GM19468 (cell line): ENCODE results near the gene SCGB1C1.
"Not testable (repeated sequence)": the region's sequence is repeated elsewhere in the genome, so short reads cannot be mapped to it uniquely, and the experiment has no call there.

Experiments used
- ATAC-seq: cut with Tn5 transposase; IDR thresholded peaks from one replicate; pipeline ENCODE4 v1.9.1; 2021; ENCODE audit warnings: mild to moderate bottlenecking, moderate library complexity, moderate number of reproducible peaks; ENCODE audit not compliant: unreplicated experiment; ENCODE audit errors: extremely low read depth

SCGB1C1 gene

DNA sequence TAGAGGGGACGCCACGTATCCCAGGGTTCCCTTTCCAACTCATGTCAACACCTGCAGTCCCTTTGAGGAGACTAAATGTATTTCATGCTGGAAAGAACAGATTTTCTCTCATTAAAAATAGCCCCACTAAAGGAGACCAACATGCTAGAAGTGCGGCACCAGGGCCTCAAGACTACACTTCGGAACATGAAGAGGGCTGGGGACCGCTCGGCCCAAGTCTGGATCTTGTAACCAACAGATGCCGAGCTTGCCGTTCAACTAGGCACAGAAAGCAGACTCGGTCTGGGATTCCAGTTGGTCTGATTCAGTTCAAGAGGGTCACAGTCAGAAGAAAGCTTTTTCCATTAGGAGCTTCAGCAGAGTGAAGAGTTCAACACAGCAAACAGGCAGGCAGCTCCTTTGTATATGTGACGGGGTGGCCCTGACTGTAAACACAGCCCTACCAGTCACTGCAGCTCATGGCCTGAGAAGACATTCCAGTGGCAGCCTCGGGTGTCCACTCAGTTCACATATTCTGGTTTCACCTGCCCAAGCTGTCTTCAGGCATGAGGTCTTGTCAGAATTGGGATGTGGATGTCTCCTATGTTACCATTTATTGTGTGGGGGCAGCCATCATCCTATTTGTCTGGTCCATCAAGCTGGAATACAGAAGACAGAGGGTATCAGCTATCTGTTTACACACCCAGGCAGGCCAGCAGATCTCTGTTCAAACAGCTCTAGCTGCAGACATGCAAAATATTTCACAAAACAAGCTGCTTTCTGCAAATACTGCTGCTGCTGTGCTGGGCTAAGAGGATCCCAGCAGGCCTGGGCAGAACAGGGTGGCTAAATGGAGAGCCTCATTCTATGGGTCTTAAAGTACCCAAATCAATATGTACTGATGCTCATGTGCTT is 23.4 kb downstream of the SCGB1C1 start:
- no peak for ATAC-seq

DNA sequence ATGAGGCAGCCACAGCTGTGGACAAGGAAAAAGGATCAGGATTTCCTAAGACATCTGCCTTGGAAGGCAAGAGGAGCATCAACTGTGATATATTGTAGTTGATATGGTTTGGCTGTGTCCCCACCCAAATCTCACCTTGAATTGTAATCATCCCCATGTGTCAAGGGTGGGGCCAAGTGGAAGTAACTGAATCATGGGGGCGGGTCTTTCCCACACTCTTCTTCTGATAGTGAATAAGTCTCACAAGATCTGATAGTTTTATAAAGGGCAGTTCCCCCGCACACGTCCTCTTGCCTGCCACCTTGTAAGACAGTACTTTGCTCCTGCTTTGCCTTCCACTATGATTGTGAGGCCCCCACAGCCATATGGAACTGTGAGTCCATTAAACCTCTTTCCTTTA is 24.8 kb downstream of the SCGB1C1 start:
- no peak for ATAC-seq

DNA sequence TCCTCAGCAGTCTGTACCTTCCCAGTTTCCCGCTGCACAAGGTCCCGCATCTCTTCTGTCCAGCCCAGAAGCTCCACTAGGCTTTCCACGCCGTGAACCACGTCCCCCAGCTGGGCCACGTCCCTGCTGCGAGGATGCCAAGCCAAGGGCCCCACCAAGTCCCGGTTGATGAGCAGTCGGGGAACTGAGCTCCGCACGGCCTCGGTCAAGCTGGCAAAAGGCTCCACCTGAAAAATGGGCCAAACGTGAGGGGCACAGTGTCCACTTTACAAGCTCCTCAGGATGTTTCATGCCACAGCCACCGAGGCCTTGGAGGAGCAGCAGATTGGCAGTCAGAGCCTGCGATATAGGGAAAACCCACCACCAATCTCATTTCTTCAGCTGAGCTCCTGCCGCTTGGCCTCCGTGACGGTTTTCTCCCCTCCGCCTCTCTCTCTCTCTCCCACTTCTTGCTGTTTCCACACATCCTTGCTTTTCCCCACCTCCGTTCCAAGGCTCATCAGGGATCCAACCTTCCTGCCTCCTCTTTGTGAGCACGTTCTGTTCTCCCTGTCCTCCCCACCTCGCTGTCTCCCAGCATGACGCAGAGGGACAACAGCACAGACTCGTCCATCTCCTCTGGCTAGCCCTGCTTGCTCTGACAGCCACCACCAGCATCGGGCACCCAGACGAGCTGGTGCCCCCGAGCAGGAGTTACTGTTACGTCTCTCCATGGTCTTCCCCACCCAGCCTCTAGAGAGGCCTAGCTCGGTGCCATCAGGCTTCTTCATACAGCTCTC is 26.1 kb downstream of the SCGB1C1 start:
- no peak for ATAC-seq

DNA sequence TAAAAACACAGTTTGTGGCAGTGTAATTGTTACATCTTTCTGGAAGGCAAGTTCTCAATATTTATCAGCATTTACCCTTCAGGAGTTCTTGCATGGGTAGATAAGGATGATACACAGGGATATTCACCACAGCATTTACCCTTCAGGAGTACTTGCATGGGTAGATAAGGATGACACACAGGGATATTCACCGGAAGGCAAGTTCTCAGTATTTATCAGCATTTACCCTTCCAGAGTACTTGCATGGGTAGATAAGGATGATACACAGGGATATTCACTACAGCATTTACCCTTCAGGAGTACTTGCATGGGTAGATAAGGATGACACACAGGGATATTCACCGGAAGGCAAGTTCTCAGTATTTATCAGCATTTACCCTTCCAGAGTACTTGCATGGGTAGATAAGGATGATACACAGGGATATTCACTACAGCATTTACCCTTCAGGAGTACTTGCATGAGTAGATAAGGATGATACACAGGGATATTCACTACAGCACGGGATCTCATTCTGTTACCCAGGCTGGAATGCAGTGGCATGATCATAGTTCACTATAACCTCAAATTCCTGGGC is 27.9 kb downstream of the SCGB1C1 start:
- ATAC-seq: not testable (repeated sequence)

DNA sequence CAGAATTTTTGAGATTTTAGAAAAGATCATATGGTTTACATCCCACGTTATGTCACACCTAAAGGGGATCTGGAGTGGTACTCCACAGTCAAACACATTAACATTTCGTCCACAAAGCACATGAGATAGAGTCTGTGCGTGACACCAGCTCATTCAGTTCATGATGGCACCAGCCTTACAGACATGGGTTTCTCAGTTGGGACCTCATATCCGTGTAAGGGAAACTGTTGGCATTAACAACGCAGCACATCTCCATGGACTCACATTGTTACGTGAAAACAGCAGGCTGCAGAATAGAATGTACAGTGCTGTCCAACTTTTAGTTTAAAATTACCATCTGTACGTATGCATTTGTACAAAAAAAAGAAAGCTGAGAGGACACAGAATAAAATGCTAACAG is 28.7 kb downstream of the SCGB1C1 start:
- ATAC-seq: no peak

DNA sequence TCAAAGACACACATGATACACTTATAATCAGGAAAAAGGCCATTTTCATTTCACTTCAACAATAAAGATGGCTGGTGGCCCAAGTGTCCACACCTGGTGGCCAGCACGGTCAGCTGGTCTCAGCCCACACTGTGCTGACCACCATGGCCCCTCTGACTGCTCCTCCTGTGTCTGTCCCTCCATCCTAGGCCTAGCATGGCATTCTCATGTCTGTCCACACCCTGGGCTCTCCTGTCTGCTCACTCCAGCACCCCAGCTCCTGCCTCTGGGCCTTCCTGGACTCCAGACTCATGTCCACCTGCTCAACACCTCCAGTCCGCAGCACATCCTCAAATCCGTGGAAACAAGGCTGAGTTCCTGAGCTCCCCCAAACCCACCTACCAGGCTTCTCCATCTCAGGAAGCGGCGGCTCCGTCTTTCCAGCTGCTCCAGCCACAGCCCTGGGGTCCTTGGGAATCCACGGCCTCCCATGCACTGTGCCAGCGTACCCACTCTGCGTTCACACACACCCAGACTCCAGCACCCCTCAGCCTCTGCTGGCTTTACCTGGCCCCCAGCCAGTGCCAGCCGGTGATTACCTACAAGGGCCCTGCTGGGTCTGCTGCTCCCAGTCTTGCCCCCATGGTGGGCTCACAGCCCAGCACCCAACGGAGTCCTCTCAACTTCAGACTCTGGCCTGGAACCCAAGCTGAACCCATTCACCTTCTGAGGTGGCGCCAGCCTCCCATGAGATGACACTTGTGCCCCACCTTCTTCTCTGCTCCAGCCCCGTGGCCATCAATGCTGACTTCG is 29.3 kb downstream of the SCGB1C1 start:
- no peak for ATAC-seq

DNA sequence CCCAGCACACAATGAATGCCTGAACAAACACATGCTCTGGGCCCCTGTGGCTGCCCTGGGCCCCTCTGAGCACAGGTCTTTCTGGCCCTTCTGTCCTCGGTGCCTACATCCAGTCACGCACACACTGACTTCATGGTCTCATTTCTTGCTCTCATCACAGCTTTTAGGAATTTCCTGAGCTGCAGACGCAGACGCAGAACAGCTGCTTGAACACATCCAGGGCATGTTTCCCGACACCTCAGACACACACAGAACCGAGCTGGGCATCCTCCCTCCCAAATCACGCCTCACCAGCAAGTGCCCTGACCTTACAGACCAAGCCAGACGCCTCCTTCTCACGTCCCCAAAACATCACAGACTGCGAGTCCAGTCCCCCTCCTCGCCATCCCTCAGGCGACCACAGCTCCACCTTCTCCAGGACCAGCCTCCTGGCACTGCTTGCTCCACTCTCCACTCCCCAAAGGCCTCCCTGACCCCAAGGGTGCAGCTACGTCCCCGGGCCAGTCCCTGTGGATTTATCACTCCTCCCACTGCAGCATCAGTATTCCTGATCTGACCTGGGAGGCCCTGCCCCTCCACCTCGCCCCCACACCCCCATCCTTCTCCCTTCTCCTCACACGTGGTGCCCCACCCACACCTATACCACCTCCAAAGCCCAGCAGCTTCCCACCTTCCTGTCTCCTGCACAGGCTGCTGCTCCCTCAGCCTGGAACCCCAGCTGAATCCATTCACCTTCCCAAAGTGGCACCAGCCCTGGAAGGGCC is 30.3 kb downstream of the SCGB1C1 start:
- no peak for ATAC-seq

DNA sequence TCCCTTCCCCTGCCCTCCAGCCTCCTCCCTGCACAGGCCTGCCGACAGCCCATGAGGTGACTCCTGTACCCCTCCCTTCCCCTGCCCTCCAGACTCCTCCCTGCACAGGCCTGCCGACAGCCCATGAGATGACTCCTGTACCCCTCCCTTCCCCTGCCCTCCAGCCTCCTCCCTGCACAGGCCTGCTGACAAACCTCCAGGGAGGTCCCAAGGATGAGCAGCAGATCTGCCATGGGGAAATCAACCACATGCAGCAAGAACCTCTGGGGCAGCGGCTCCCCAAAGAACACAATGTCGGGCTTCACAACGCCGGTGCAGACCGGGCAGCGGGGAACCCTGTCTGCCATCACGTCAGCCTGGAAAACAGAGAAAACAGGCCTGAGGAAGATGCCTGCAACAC is 31.0 kb downstream of the SCGB1C1 start:
- ATAC-seq: no peak

DNA sequence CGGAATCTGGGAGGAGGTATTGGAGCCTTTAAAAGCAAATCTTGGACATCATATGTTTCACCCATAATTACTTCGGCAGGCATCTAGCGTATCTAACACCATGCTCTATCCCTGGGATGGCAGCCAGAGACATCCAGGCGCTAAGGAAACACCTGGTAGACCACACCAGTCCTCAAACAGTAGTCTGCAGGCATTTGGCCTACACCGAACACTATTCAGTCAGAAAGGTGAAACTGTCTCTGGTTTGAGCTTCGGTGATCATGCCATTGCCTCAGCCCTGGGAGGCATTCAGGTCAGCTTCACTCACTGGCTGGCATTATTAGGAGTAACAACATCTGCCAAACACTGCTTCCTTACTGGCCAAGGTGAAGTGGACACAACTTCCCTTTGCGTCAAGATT is 31.5 kb downstream of the SCGB1C1 start:
- ATAC-seq: no peak

DNA sequence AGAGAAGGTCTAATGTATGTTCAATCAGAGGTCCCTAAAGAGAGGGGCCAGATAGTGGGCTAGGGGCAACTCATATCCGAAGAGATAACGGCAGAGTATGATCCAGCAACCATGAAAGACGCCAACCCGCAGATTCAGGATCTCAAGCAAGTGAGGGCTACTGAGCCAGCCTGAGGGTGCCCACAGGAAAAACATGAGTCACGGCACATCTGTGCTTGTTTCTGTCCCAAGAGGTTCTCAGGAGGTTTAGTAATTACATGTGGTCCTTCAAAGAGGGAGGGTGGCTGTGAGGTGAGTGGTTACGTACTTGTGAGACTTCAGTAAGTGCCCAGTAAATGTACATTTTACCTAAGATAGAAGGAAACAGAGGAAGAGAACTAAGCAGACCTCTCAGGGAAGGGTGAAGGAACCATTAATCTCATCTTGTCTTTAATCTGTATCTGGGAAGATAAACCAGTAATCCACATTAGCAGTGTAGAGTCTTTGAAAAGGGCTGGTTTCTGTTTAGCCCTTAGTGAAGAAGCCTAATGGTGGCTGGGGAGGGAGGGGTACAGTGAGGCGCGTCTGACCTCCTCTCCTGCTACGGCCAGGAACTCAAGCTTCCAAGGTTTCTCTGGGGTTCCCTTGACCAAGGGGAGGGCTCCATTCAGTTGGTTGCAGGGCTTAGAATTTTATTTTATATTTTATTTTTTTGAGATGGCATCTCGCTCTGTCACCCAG is 33.0 kb downstream of the SCGB1C1 start:
- no peak for ATAC-seq

DNA sequence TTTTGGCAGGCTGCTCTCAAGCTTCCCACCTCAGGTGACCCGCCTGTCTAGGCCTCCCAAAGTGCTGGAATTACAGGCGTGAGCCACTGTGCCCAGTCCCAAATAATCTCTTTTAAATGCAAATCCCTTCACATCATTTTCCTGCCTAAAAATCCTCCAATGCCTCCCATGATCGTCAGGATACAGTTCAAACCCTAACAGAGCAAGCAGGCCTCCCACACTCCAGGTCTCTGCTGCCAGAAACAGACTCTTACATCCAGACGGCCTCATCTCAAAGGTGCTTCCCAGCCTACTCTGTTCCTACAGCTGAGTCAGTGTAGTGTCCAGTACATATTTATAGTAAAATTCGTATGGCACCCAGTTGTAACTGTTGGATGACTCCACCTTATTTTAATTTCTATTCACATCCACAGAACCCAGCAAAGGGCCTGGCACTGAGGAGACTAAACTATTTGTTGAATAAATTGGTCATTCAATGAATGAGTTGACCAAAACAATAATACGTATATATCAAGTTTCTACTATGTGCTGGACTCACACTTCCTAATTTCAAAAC is 35.0 kb downstream of the SCGB1C1 start:
- ATAC-seq: no peak

DNA sequence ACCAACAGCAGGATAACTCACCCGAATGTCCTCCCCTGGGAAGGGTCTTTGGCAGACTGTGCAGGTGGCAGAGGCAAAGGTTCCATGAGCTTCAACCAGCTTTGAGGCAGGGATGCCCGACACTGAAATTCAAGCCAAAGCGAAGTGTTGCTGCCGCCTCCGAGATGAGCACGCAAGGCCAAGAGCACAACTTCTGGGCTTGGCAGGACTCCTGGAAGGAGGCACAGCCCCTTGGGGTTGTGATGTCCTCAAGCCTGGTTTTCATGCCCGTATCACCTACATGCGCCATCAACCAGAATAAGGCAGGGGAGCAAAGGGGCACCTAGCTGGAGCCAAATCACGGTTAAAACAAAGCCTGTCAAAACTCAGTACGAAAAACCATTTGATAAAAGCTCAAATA is 37.6 kb downstream of the SCGB1C1 start:
- no peak for ATAC-seq

DNA sequence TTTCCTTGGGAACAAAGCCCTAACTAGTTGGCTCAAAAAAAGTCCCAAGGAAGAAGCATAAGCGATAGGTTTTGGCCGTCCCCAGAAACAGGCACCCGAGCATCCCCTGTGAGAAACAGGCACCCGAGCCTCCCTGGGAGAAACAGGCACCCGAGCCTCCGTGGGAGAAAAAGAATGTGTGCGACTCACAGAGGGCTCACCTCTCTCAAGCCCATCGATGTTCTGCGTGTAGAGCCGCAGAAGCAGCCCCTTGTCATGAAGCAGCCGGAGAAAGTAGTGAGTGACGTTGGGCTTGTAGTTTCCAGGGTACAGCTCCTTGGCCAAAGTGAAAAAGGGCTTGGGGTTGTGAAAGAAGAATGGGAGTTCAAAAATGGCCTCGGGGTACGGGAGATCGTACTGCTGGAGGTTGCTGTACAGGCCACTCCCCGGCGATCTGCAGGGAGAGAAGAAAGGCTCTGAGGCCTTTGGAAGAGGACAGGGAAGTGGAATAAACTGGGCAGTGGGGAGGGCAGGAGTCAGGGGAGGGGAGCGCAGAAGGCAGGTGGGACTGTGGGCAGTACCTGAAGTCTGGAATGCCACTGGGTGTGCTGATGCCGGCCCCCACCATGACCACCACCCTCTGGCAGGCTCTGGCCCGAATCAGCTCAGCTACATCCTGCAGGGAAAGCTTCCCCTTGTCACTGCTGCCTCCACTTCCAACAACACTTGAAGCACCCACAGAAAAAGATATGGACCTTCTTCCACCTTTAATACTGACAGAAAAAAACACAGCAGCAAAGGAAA is 40.1 kb downstream of the SCGB1C1 start:
- ATAC-seq: no peak

DNA sequence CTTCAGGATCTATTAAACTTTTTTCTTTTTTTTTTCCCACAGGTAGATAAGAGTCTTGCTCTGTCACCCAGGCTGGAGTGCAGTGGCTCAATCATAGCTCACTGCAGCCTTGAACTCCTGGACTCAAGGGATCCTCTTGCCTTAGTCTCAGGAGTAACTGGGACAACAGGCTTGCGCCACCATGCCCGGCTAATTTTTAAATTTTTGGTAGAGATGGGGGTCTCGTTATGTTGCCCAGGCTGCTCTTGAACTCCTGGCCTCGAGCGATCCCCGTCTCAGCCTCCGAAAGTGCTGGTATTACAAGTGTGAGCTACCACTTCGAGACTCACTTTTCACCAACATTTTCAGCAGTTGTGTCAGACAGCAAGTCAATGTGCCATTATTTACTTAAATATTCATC is 42.3 kb downstream of the SCGB1C1 start:
- no peak for ATAC-seq

DNA sequence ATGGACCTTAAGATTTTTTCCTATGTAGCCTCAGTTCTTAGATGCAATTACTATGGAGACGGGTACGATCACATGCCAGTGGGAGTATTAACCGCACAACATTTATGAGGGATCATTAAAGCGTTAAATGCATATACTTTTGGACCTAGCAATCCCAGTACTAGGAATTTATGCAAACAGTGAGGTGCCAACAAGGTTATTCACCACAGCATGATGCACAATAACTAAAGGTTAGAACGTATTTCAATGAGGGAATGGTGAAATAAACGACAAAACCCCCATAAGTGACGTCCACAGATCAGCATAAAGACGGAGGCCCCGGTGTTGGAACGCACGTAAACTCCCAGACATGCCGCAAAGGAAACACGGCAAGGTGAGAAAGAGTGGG is 42.7 kb downstream of the SCGB1C1 start:
- ATAC-seq: no peak

DNA sequence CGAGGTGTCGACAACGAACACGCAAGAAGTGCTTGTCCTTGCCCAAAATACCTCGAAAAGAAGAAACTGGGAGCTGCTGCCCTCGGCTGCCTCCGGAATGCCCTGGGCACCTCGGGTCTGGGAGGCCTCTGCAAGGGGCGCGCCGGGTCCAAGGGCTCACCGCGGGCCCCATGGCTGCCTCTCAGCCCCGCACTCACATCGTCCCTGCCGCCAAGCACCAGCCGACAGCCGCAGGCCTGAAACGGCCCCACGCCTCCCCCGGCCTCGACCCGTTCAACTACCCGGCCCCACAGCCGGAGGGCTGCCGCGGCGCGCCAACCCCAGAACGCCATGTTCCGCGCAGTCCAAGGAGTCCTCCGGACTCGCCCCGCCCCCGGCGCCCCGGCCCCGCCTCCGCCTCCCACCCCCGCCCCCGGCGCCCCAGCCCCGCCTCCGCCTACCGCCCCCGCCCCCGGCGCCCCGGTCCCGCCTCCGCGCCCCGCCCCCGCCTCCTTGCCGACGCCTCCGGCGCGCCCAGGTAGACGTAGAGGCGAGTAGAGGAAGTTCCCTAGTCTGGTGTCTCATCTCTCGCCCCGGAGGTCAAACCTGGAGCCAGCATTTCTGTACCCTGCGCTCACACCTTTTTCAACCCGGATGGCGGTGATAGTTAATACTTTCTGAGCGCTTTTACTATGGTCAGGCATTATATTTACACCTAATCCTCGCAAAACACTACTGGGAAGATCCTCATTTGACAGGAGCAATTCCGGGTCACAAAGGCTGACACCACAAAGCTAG is 43.3 kb downstream of the SCGB1C1 start, which contains the start of gene SIRT3:
Gene SIRT3, minus strand, starts transcription at position 346 of the 777 bp plus-strand sequence. Its CDS starts 14 bp downstream, at position 332.
- peak; percentile 26 for ATAC-seq
